ENCODE measurements around the gene MYOD1.

DNA sequence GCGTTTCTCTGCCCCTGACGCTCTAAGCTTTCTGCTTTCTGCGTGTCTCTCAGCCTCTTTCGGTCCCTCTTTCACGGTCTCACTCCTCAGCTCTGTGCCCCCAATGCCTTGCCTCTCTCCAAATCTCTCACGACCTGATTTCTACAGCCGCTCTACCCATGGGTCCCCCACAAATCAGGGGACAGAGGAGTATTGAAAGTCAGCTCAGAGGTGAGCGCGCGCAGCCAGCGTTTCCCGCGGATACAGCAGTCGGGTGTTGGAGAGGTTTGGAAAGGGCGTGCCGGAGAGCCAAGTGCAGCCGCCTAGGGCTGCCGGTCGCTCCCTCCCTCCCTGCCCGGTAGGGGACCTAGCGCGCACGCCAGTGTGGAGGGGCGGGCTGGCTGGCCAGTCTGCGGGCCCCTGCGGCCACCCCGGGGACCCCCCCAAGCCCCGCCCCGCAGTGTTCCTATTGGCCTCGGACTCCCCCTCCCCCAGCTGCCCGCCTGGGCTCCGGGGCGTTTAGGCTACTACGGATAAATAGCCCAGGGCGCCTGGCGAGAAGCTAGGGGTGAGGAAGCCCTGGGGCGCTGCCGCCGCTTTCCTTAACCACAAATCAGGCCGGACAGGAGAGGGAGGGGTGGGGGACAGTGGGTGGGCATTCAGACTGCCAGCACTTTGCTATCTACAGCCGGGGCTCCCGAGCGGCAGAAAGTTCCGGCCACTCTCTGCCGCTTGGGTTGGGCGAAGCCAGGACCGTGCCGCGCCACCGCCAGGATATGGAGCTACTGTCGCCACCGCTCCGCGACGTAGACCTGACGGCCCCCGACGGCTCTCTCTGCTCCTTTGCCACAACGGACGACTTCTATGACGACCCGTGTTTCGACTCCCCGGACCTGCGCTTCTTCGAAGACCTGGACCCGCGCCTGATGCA is at the start of gene MYOD1:
- TF ChIP-seq, protein P1, sequence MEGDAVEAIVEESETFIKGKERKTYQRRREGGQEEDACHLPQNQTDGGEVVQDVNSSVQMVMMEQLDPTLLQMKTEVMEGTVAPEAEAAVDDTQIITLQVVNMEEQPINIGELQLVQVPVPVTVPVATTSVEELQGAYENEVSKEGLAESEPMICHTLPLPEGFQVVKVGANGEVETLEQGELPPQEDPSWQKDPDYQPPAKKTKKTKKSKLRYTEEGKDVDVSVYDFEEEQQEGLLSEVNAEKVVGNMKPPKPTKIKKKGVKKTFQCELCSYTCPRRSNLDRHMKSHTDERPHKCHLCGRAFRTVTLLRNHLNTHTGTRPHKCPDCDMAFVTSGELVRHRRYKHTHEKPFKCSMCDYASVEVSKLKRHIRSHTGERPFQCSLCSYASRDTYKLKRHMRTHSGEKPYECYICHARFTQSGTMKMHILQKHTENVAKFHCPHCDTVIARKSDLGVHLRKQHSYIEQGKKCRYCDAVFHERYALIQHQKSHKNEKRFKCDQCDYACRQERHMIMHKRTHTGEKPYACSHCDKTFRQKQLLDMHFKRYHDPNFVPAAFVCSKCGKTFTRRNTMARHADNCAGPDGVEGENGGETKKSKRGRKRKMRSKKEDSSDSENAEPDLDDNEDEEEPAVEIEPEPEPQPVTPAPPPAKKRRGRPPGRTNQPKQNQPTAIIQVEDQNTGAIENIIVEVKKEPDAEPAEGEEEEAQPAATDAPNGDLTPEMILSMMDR (conservative IDR thresholded peaks at IDR 0.05) = no peak
- no peak for TF ChIP-seq ZFX (IDR thresholded peaks at IDR 0.05)
